ENCODE results near the gene FAM89B.
A peak's percentile ranks its signal among the peaks of the same experiment; 100 is the strongest.

FAM89B gene

DNA sequence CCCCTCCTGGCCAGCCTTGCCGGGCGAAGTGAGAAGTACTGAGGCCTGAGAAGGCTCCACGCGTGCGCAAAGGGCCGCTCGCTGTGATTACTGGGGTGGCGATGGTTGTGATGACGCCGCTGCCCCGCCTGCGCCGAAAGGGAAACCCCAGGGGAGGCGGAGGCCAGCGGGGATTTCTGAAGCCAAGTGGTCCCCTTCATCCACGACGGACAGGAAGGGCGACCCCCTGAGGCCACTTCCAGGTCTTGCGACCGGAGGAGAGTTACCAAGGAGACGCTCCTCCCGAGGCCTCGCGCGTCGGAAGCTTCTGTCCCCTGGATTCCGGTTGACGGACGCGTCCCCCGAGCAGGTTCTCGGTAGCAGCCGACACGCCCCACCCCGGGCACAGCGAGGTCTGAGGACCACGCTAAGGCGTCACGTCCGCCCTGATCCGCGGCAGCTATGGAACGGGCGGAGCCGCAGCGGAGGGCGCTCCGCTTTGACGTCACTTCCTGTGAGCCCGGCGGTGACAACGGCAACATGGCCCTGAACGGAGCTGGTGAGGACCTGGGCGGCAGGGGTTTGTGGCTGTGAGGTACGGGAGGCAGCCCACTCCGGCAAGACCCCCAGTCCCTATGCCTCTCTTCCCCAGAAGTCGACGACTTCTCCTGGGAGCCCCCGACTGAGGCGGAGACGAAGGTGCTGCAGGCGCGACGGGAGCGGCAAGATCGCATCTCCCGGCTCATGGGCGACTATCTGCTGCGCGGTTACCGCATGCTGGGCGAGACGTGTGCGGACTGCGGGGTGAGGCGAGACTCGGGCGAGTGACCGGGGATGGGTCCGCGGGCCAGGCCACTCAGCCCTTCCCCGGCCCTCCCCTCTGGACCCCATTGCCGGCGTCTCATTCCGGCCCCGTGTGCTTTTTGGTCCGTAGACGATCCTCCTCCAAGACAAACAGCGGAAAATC lies 2.1 kb upstream of the FAM89B start, which contains the start of gene ZNRD2:
Gene ZNRD2 (plus strand): TSS at position 505 of the 946 bp plus-strand sequence. CDS start 15 bp downstream, at position 520.
- Histone ChIP-seq H2BK120ac (ENCODE audit: insufficient read depth, low read length, poor library complexity) (peak within 1 kb of the TSS; percentile 62), H3K23ac (ENCODE audit: low read length) (no peak within 1 kb of the TSS), H3K9ac (ENCODE audit: low read length) (peak within 1 kb of the TSS; percentile 90), H3K27me3 (ENCODE audit: insufficient read depth, low read length) (no peaks in the 10 kb centered on the region), H2AFZ (ENCODE audit: insufficient read depth, low read length, poor library complexity) (peak within 1 kb of the TSS; percentile 94), H3K14ac (ENCODE audit: low read length) (peak within 1 kb of the TSS; percentile 72), H3K27ac (ENCODE audit: low read depth, low read length) (peak within 1 kb of the TSS; percentile 91), H4K8ac (ENCODE audit: low read depth, low read length) (peak within 1 kb of the TSS; percentile 95), H3K9me3 (ENCODE audit: insufficient read depth, low read depth, low read length) (no peaks in the 10 kb centered on the region), H3K4me2 (ENCODE audit: low read length) (peak within 1 kb of the TSS; percentile 87), H3K4ac (ENCODE audit: low read depth, low read length) (peak within 1 kb of the TSS; percentile 62), H4K91ac (ENCODE audit: low read depth, low read length) (peak within 1 kb of the TSS; percentile 73), H4K12ac (ENCODE audit: low read depth, low read length) (peak within 1 kb of the TSS; percentile 67), H2BK5ac (ENCODE audit: low read depth, low read length, poor library complexity) (peak within 1 kb of the TSS; percentile 74), H3K79me2 (ENCODE audit: control insufficient read depth, insufficient read depth, low read length, poor library complexity) (peaks cover 13% of the 10 kb centered on the region), H3K18ac (ENCODE audit: low read length) (peak within 1 kb of the TSS; percentile 84), H3K4me3 (ENCODE audit: low read depth, low read length) (peak within 1 kb of the TSS; percentile 99), H3K79me1 (ENCODE audit: low read length) (peaks cover 21% of the 10 kb centered on the region), H3K4me1 (ENCODE audit: control insufficient read depth in 1 of 2, insufficient read depth in 2 of 2, low read length in 2 of 2) (peaks cover 31 to 35% of the 10 kb centered on the region in 2 experiments), H2BK12ac (ENCODE audit: low read length) (no peak within 1 kb of the TSS), H2AK5ac (ENCODE audit: low read length) (peak within 1 kb of the TSS; percentile 63), H3K36me3 (ENCODE audit: control insufficient read depth in 1 of 2, insufficient read depth in 2 of 2, low read length in 2 of 2) (peaks cover 9 to 12% of the 10 kb centered on the region in 2 experiments)
- DNase-seq, result peak; percentile 97
- WGBS (ENCODE audit: extremely low coverage, insufficient coverage, insufficient read length), result no CpG with 5 or more reads among the region's 89 CpGs

DNA sequence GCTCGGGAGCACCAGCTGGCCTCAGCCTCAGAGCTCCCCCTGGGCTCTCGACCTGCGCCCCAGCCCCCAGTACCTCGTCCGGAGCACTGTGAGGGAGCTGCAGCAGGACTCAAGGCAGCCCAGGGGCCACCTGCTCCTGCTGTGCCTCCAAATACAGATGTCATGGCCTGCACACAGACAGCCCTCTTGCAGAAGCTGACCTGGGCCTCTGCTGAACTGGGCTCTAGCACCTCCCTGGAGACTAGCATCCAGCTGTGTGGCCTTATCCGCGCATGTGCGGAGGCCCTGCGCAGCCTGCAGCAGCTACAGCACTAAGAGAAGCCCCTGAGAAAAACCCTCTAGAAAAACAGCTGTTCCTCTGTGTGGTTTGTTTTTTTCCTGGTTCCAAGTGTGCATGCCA lies 918 bp upstream of the FAM89B start:
- H3K4me3 ChIP-seq (ENCODE audit: low read depth, low read length), result no peak overlapping the region
- H3K27me3 ChIP-seq (ENCODE audit: insufficient read depth, low read length), result no peaks in the 10 kb centered on the region
- peaks cover 27% of the 10 kb centered on the region for H3K79me1 ChIP-seq (ENCODE audit: low read length)
- H3K27ac ChIP-seq (ENCODE audit: low read depth, low read length), result no peak overlapping the region
- no peak overlapping the region for H3K14ac ChIP-seq (ENCODE audit: low read length)
- no peak for DNase-seq
- peaks cover 19% of the 10 kb centered on the region for H3K79me2 ChIP-seq (ENCODE audit: control insufficient read depth, insufficient read depth, low read length, poor library complexity)
- no CpG with 5 or more reads among the region's 9 CpGs for WGBS (ENCODE audit: extremely low coverage, insufficient coverage, insufficient read length)
- no peak overlapping the region for H2BK5ac ChIP-seq (ENCODE audit: low read depth, low read length, poor library complexity)
- peaks cover 9 to 12% of the 10 kb centered on the region in 2 experiments for H3K36me3 ChIP-seq (ENCODE audit: control insufficient read depth in 1 of 2, insufficient read depth in 2 of 2, low read length in 2 of 2)
- H3K9me3 ChIP-seq (ENCODE audit: insufficient read depth, low read depth, low read length), result no peaks in the 10 kb centered on the region
- no peak overlapping the region for H3K23ac ChIP-seq (ENCODE audit: low read length)
- H2BK120ac ChIP-seq (ENCODE audit: insufficient read depth, low read length, poor library complexity), result no peak overlapping the region
- H3K9ac ChIP-seq (ENCODE audit: low read length), result no peak overlapping the region
- peak overlapping the region; percentile 87 for H3K4me2 ChIP-seq (ENCODE audit: low read length)
- H2AK5ac ChIP-seq (ENCODE audit: low read length), result no peak overlapping the region
- H3K18ac ChIP-seq (ENCODE audit: low read length), result peak overlapping the region; percentile 38
- no peak overlapping the region for H4K12ac ChIP-seq (ENCODE audit: low read depth, low read length)
- no peak overlapping the region for H2BK12ac ChIP-seq (ENCODE audit: low read length)
- H4K8ac ChIP-seq (ENCODE audit: low read depth, low read length), result no peak overlapping the region
- no peak overlapping the region for H3K4ac ChIP-seq (ENCODE audit: low read depth, low read length)
- H3K4me1 ChIP-seq (ENCODE audit: control insufficient read depth in 1 of 2, insufficient read depth in 2 of 2, low read length in 2 of 2), result peaks cover 40 to 41% of the 10 kb centered on the region in 2 experiments
- no peak overlapping the region for H2AFZ ChIP-seq (ENCODE audit: insufficient read depth, low read length, poor library complexity)
- no peak overlapping the region for H4K91ac ChIP-seq (ENCODE audit: low read depth, low read length)

DNA sequence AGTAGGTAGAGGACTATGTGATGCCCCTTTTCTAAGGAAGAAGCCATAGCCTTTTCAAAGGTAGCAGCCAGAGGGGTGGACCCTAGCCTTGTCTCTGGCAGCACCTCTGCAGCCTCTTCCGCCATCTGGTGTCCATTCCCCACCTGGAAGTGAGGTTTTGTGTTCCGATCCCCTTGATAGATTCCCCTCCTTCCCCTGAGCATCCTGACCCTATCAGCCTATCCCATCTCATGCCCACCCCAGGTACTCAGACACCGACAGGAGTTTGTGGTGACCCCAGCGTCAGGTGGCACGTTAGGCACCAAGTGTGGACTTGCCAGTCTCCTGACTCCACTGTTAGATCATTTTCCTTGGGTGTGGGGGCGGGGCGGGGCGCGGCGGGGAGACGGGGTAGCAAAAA lies 398 bp upstream of the FAM89B start:
- Histone ChIP-seq H3K14ac (ENCODE audit: low read length) (no peak overlapping the region), H3K4me1 (ENCODE audit: control insufficient read depth in 1 of 2, insufficient read depth in 2 of 2, low read length in 2 of 2) (peaks cover 43 to 44% of the 10 kb centered on the region in 2 experiments), H3K4me3 (ENCODE audit: low read depth, low read length) (peak overlapping the region; percentile 35), H4K91ac (ENCODE audit: low read depth, low read length) (no peak overlapping the region), H2AFZ (ENCODE audit: insufficient read depth, low read length, poor library complexity) (peak overlapping the region; percentile 26), H3K18ac (ENCODE audit: low read length) (peak overlapping the region; percentile 32), H3K27ac (ENCODE audit: low read depth, low read length) (no peak overlapping the region), H4K12ac (ENCODE audit: low read depth, low read length) (no peak overlapping the region), H2BK120ac (ENCODE audit: insufficient read depth, low read length, poor library complexity) (no peak overlapping the region), H2AK5ac (ENCODE audit: low read length) (no peak overlapping the region), H3K36me3 (ENCODE audit: control insufficient read depth in 1 of 2, insufficient read depth in 2 of 2, low read length in 2 of 2) (peaks cover 9 to 12% of the 10 kb centered on the region in 2 experiments), H3K79me2 (ENCODE audit: control insufficient read depth, insufficient read depth, low read length, poor library complexity) (peaks cover 20% of the 10 kb centered on the region), H3K27me3 (ENCODE audit: insufficient read depth, low read length) (no peaks in the 10 kb centered on the region), H3K9ac (ENCODE audit: low read length) (no peak overlapping the region), H3K79me1 (ENCODE audit: low read length) (peaks cover 27% of the 10 kb centered on the region), H3K4me2 (ENCODE audit: low read length) (peak overlapping the region; percentile 87), H2BK5ac (ENCODE audit: low read depth, low read length, poor library complexity) (no peak overlapping the region), H3K9me3 (ENCODE audit: insufficient read depth, low read depth, low read length) (no peaks in the 10 kb centered on the region), H2BK12ac (ENCODE audit: low read length) (no peak overlapping the region), H3K23ac (ENCODE audit: low read length) (no peak overlapping the region), H4K8ac (ENCODE audit: low read depth, low read length) (peak overlapping the region; percentile 17), H3K4ac (ENCODE audit: low read depth, low read length) (no peak overlapping the region)
- WGBS (ENCODE audit: extremely low coverage, insufficient coverage, insufficient read length), result no CpG with 5 or more reads among the region's 11 CpGs
- DNase-seq, result peak in 1 of 2 donors; percentile 70

DNA sequence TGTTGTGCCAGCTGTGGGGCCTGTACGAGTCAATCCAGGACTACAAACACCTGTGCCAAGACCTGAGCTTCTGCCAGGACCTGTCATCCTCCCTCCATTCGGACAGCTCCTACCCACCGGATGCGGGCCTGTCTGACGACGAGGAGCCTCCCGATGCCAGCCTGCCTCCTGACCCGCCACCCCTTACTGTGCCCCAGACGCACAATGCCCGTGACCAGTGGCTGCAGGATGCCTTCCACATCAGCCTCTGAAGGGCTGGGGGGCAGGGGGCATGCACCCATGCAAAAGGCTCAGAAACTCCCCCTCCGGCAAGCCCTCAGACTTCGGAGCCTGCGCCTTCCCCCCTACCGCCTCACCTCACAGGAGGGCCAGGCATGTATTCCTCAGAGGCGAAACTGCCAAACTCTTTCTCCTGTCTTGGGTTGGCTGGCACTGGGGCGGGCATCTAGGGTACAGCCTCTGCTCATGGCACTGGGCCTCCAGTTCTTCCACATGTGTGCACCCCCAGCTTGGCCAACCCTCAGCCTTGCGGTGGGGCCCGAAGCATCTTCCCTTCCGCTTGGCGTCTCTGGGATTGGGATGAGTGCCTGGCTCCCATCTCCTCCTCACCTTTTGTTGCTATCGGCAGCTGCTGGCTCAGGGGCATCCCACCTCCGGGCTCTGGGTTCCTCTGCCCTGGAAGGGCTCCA lies 1.2 kb downstream of the FAM89B start:
- no peak overlapping the region for H2BK120ac ChIP-seq (ENCODE audit: insufficient read depth, low read length, poor library complexity)
- H3K9ac ChIP-seq (ENCODE audit: low read length), result peak overlapping the region; percentile 15
- no peak overlapping the region for H2AFZ ChIP-seq (ENCODE audit: insufficient read depth, low read length, poor library complexity)
- no peak for DNase-seq
- peaks cover 20% of the 10 kb centered on the region for H3K79me2 ChIP-seq (ENCODE audit: control insufficient read depth, insufficient read depth, low read length, poor library complexity)
- H3K36me3 ChIP-seq (ENCODE audit: control insufficient read depth in 1 of 2, insufficient read depth in 2 of 2, low read length in 2 of 2), result peaks cover 9 to 12% of the 10 kb centered on the region in 2 experiments
- no CpG with 5 or more reads among the region's 22 CpGs for WGBS (ENCODE audit: extremely low coverage, insufficient coverage, insufficient read length)
- H3K14ac ChIP-seq (ENCODE audit: low read length), result no peak overlapping the region
- H3K79me1 ChIP-seq (ENCODE audit: low read length), result peaks cover 27% of the 10 kb centered on the region
- peaks cover 43 to 44% of the 10 kb centered on the region in 2 experiments for H3K4me1 ChIP-seq (ENCODE audit: control insufficient read depth in 1 of 2, insufficient read depth in 2 of 2, low read length in 2 of 2)
- peak overlapping the region; percentile 87 for H3K4me3 ChIP-seq (ENCODE audit: low read depth, low read length)
- H3K4me2 ChIP-seq (ENCODE audit: low read length), result peak overlapping the region; percentile 87
- no peak overlapping the region for H3K23ac ChIP-seq (ENCODE audit: low read length)
- H2BK12ac ChIP-seq (ENCODE audit: low read length), result no peak overlapping the region
- H4K12ac ChIP-seq (ENCODE audit: low read depth, low read length), result no peak overlapping the region
- no peaks in the 10 kb centered on the region for H3K9me3 ChIP-seq (ENCODE audit: insufficient read depth, low read depth, low read length)
- peak overlapping the region; percentile 1 for H3K4ac ChIP-seq (ENCODE audit: low read depth, low read length)
- H4K8ac ChIP-seq (ENCODE audit: low read depth, low read length), result no peak overlapping the region
- H3K27me3 ChIP-seq (ENCODE audit: insufficient read depth, low read length), result no peaks in the 10 kb centered on the region
- no peak overlapping the region for H2BK5ac ChIP-seq (ENCODE audit: low read depth, low read length, poor library complexity)
- peak overlapping the region; percentile 21 for H4K91ac ChIP-seq (ENCODE audit: low read depth, low read length)
- no peak overlapping the region for H3K27ac ChIP-seq (ENCODE audit: low read depth, low read length)
- H2AK5ac ChIP-seq (ENCODE audit: low read length), result no peak overlapping the region
- no peak overlapping the region for H3K18ac ChIP-seq (ENCODE audit: low read length)

Data from trophoblast cell (in vitro differentiated cells and primary cell).